MM.1S (cell line): ENCODE results near the gene MST1.

Source experiments
- DNase-seq: peaks from one replicate; pipeline ENCODE4 v3.0.0-alpha.2; 2015
- H2AFZ ChIP-seq: fragments of 300-600 bp; sonication (generic); 2 replicates; pipeline ENCODE4 v1.6.0; 2016; ENCODE audit warnings: antibody characterized with exemption, low read length
- H3F3A ChIP-seq: fragments of 300-600 bp; sonication (generic); 2 replicates; pipeline ENCODE4 v1.6.1; 2016; ENCODE audit warnings: mild to moderate bottlenecking, antibody characterized with exemption, low read length, moderate library complexity, mixed read lengths; ENCODE audit not compliant: insufficient read depth
- H3K27ac ChIP-seq: fragments of 300-600 bp; sonication (generic); 2 replicates; pipeline ENCODE4 v1.5.1; 2016; ENCODE audit warnings: mild to moderate bottlenecking, low read length
- H3K27me3 ChIP-seq: fragments of 300-600 bp; sonication (generic); replicated peaks from 2 replicates; pipeline ENCODE4 v1.6.0; 2016; ENCODE audit warnings: low read length; ENCODE audit not compliant: insufficient read depth
- H3K36me3 ChIP-seq: fragments of 300-600 bp; sonication (generic); replicated peaks from 2 replicates; pipeline ENCODE4 v1.6.1; 2016; ENCODE audit warnings: mild to moderate bottlenecking, low read length, mixed read lengths; ENCODE audit not compliant: insufficient read depth
- H3K4me1 ChIP-seq: fragments of 300-600 bp; sonication (generic); 2 replicates; pipeline ENCODE4 v1.6.1; 2016; ENCODE audit warnings: low read length, mixed read lengths
- H3K4me2 ChIP-seq: fragments of 300-600 bp; sonication (generic); 2 replicates; pipeline ENCODE4 v1.6.0; 2016; ENCODE audit warnings: low read depth, low read length
- H3K4me3 ChIP-seq: fragments of 300-600 bp; sonication (generic); 2 replicates; pipeline ENCODE4 v1.5.1; 2016; ENCODE audit warnings: low read length, mixed read lengths
- H3K79me2 ChIP-seq: fragments of 300-600 bp; sonication (generic); 2 replicates; pipeline ENCODE4 v1.6.1; 2016; ENCODE audit warnings: mixed run types, low read length, mixed read lengths
- H3K9ac ChIP-seq: fragments of 300-600 bp; sonication (generic); 2 replicates; pipeline ENCODE4 v1.6.1; 2016; ENCODE audit warnings: low read length, mixed read lengths
- H3K9me2 ChIP-seq: fragments of 300-600 bp; sonication (generic); replicated peaks from 2 replicates; pipeline ENCODE4 v1.6.1; 2016; ENCODE audit warnings: mild to moderate bottlenecking, low read length, mixed read lengths; ENCODE audit not compliant: insufficient read depth
- H3K9me3 ChIP-seq: fragments of 300-600 bp; sonication (generic); replicated peaks from 2 replicates; pipeline ENCODE4 v1.6.1; 2016; ENCODE audit warnings: mild to moderate bottlenecking, low read length, mixed read lengths; ENCODE audit not compliant: insufficient read depth
- H4K20me1 ChIP-seq: fragments of 300-600 bp; sonication (generic); 2 replicates; pipeline ENCODE4 v1.6.1; 2016; ENCODE audit warnings: mild to moderate bottlenecking, low read length, moderate library complexity, mixed read lengths; ENCODE audit not compliant: insufficient read depth
- EZH2 ChIP-seq: fragments of 300-600 bp; sonication (generic); optimal IDR thresholded peaks from 2 replicates; pipeline ENCODE3; 2017; ENCODE audit warnings: low read depth, mild to moderate bottlenecking, antibody characterized with exemption, low read length, mixed read lengths
- EZH2phosphoT487 ChIP-seq: fragments of 300-600 bp; sonication (generic); IDR thresholded peaks from 2 replicates; pipeline ENCODE4 v1.6.1; 2018; ENCODE audit warnings: antibody characterized with exemption, low read length
- TF ChIP-seq, protein P1 (sequence below): fragments of 300-600 bp; sonication (generic); IDR thresholded peaks from 2 replicates; pipeline ENCODE4 v1.5.1; 2016; ENCODE audit warnings: antibody characterized with exemption, low read length, mixed read lengths

The MST1 gene

GRCh38 chr3:49647741-49648140 is 41.5 kb downstream of the MST1 start:
- no peak for DNase-seq
- Histone ChIP-seq H2AFZ (peak overlapping the region; percentile 63), H3K27ac (no peak overlapping the region), H3K27me3 (0 out of 2 replicates have a peak, but pooled peaks cover 2% of the 10 kb centered on the region), H3K9ac (no peak overlapping the region), H3K36me3 (no peaks in the 10 kb centered on the region), H4K20me1 (no peaks in the 10 kb centered on the region), H3K4me2 (peak overlapping the region; percentile 57), H3K4me1 (peaks cover 12% of the 10 kb centered on the region), H3K9me2 (no peaks in the 10 kb centered on the region), H3F3A (no peaks in the 10 kb centered on the region), H3K4me3 (no peak overlapping the region; the same call in 1 of the 2 replicates), H3K79me2 (no peaks in the 10 kb centered on the region), H3K9me3 (no peaks in the 10 kb centered on the region)
- TF ChIP-seq EZH2phosphoT487 (no peak), EZH2 (no peak)
- TF ChIP-seq, protein P1, sequence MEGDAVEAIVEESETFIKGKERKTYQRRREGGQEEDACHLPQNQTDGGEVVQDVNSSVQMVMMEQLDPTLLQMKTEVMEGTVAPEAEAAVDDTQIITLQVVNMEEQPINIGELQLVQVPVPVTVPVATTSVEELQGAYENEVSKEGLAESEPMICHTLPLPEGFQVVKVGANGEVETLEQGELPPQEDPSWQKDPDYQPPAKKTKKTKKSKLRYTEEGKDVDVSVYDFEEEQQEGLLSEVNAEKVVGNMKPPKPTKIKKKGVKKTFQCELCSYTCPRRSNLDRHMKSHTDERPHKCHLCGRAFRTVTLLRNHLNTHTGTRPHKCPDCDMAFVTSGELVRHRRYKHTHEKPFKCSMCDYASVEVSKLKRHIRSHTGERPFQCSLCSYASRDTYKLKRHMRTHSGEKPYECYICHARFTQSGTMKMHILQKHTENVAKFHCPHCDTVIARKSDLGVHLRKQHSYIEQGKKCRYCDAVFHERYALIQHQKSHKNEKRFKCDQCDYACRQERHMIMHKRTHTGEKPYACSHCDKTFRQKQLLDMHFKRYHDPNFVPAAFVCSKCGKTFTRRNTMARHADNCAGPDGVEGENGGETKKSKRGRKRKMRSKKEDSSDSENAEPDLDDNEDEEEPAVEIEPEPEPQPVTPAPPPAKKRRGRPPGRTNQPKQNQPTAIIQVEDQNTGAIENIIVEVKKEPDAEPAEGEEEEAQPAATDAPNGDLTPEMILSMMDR: no peak

DNA sequence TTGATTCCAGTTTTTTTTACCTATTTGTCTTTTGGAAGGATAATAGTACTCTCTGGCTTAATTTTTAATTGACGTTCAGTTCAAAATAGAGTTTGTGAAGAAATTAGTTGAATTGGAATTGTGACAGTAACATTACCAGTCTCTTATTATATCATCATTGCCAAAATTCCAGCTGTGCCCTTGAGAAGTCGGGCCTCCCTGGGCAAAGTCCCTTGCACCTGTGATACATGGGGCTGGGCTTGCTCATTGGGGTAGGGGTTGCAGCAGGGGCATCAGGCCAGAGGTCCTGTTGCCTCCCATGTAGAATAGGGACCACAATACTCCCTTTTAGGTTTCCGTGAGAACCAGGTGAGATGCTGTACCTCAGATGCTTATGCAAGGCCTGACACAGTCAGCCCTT is 43.0 kb downstream of the MST1 start:
- Histone ChIP-seq H3K9me3 (no peaks in the 10 kb centered on the region), H3K27ac (no peak overlapping the region), H3K4me1 (peaks cover 12% of the 10 kb centered on the region), H3K9me2 (no peaks in the 10 kb centered on the region), H3K36me3 (no peaks in the 10 kb centered on the region), H2AFZ (no peak overlapping the region), H3K79me2 (no peaks in the 10 kb centered on the region), H3K4me2 (no peak overlapping the region), H4K20me1 (no peaks in the 10 kb centered on the region), H3K9ac (no peak overlapping the region), H3K4me3 (no peak overlapping the region), H3K27me3 (no peaks in the 10 kb centered on the region), H3F3A (no peaks in the 10 kb centered on the region)
- TF ChIP-seq EZH2phosphoT487 (no peak), EZH2 (no peak)
- TF ChIP-seq, protein P1: no peak
- DNase-seq: no peak

DNA sequence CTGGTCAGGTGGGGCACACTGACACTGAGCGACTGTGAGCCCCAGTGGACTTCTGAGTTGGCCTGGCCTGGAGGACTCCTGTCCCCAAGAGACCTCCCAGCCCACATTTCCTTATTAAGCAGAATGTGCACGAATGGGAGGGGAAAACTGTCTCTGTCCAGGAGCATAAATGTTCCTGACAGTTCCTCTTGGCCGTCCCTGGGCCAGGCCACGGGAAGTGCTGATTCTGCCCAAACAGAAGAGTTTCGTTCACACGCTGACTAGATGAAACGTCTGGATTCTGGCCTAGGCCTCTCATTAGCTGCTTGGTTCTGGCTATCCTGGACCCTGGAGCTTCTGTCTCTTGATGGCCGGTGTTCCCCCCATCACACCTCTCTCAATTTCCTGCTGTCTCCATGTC is 44.6 kb downstream of the MST1 start:
- TF ChIP-seq, protein P1: no peak
- TF ChIP-seq EZH2 (no peak), EZH2phosphoT487 (no peak)
- no peak overlapping the region for H2AFZ ChIP-seq
- H3K9me3 ChIP-seq: no peaks in the 10 kb centered on the region

More for the DNA sequence above, 44.6 kb downstream of the MST1 start:
- DNase-seq: no peak
- Histone ChIP-seq H3K9ac (no peak overlapping the region), H3K27ac (no peak overlapping the region), H3K36me3 (no peaks in the 10 kb centered on the region), H4K20me1 (no peaks in the 10 kb centered on the region), H3K4me1 (peaks cover 12% of the 10 kb centered on the region), H3K4me3 (no peak overlapping the region), H3K27me3 (no peaks in the 10 kb centered on the region), H3F3A (no peaks in the 10 kb centered on the region), H3K9me2 (no peaks in the 10 kb centered on the region), H3K4me2 (no peak overlapping the region), H3K79me2 (no peaks in the 10 kb centered on the region)
